OCI-LY7 (cell line): ENCODE results near the gene DYNC1I1. TPM values are rescaled to one million over a fixed set of nuclear protein-coding genes. Genes with fewer than 3 reads are reported as not detected.

Source experiments
- BruUV-seq: library from RNA; stranded (reverse); fragments of 400-500 nt; replicated peaks from 2 replicates; lab custom pipeline; 2021; lab: Mats Ljungman, UMichigan
- CTCF ChIA-PET: fragments of 300-600 bp; sonication (Branson Sonifier 250); formaldehyde crosslinking; loops from one replicate; lab custom pipeline; 2022; ENCODE audit warnings: antibody characterized with exemption; ENCODE audit not compliant: unreplicated experiment; lab: Charles Lee
- POLR2A ChIA-PET: fragments of 300-600 bp; sonication (Branson Sonifier 250); formaldehyde crosslinking; loops from one replicate; lab custom pipeline; 2022; ENCODE audit warnings: antibody characterized with exemption; lab: Charles Lee
- DNase-seq: peaks from one replicate; pipeline ENCODE4 v3.0.0-alpha.2; 2015; ENCODE audit warnings: low spot score
- H2AFZ ChIP-seq: fragments of 200-600 bp; sonication (generic), shearing (Covaris generic); 2 replicates; pipeline ENCODE4 v1.6.1; 2014; ENCODE audit warnings: mild to moderate bottlenecking, antibody characterized with exemption, low read length, moderate library complexity
- H3K27ac ChIP-seq: fragments of 200-600 bp; sonication (generic); 2 replicates; pipeline ENCODE4 v1.5.1; 2014; ENCODE audit warnings: mixed run types, low read depth, mild to moderate bottlenecking, moderate library complexity, low read length, inconsistent platforms; ENCODE audit not compliant: poor library complexity, severe bottlenecking
- H3K36me3 ChIP-seq: fragments of 200-600 bp; sonication (generic); 2 replicates; pipeline ENCODE4 v1.6.1; 2014; ENCODE audit warnings: mild to moderate bottlenecking, antibody characterized with exemption, low read length, moderate library complexity, mixed read lengths; ENCODE audit not compliant: insufficient read depth
- H3K4me1 ChIP-seq: fragments of 200-600 bp; sonication (generic); 2 replicates; pipeline ENCODE4 v1.5.1; 2014; ENCODE audit warnings: mild to moderate bottlenecking, low read length; ENCODE audit not compliant: insufficient read depth, poor library complexity, severe bottlenecking
- H3K4me2 ChIP-seq: fragments of 200-600 bp; sonication (generic); 2 replicates; pipeline ENCODE4 v1.6.1; 2014; ENCODE audit warnings: mild to moderate bottlenecking, low read length
- H3K4me3 ChIP-seq: fragments of 200-600 bp; sonication (generic); 2 replicates; pipeline ENCODE4 v1.5.1; 2014; ENCODE audit warnings: mild to moderate bottlenecking, low read depth, low read length; ENCODE audit not compliant: poor library complexity, severe bottlenecking
- H3K79me2 ChIP-seq: fragments of 200-600 bp; sonication (generic); 2 replicates; pipeline ENCODE4 v1.6.1; 2016; ENCODE audit warnings: low read depth, mild to moderate bottlenecking, low read length, moderate library complexity, mixed read lengths; ENCODE audit not compliant: insufficient read depth
- H3K9me2 ChIP-seq: fragments of 200-600 bp; sonication (generic); 2 replicates; pipeline ENCODE4 v1.6.1; 2016; ENCODE audit warnings: mild to moderate bottlenecking, low read length, mixed read lengths; ENCODE audit not compliant: insufficient read depth
- H3K9me3 ChIP-seq: fragments of 200-600 bp; sonication (generic); 2 replicates; pipeline ENCODE4 v1.6.1; 2014; ENCODE audit warnings: mild to moderate bottlenecking, mixed run types, low read length, mixed read lengths
- H4K20me1 ChIP-seq: fragments of 200-600 bp; sonication (generic); 2 replicates; pipeline ENCODE4 v1.6.1; 2014; ENCODE audit warnings: mild to moderate bottlenecking, antibody characterized with exemption, low read length, moderate library complexity, mixed read lengths; ENCODE audit not compliant: insufficient read depth
- CTCF ChIP-seq: fragments of 200-600 bp; sonication (generic); conservative IDR thresholded peaks from 2 replicates; pipeline ENCODE4 v1.5.1; 2014; ENCODE audit warnings: mild to moderate bottlenecking, antibody characterized with exemption, low read length, moderate library complexity, mixed read lengths
- EZH2phosphoT487 ChIP-seq: fragments of 200-600 bp; sonication (generic); IDR thresholded peaks from 2 replicates; pipeline ENCODE4 v1.6.1; 2018; ENCODE audit warnings: low read depth, borderline replicate concordance, mild to moderate bottlenecking, mixed run types, antibody characterized with exemption, low read length, moderate library complexity, mixed read lengths
- intact Hi-C: fragments of 100-400 bp; cut with micrococcal nuclease; formaldehyde crosslinking; loops from one replicate; pipeline ENCODE4 v1.10.0; 2022; ENCODE audit not compliant: unreplicated experiment
- total RNA-seq, 2 experiments: library from RNA; depleted of rRNA in 1 of 2; stranded (reverse); fragments of >200 nt in 1 of 2; shearing (Covaris generic) in 1 of 2; gene quantifications; 2 replicates each; pipeline ENCODE4 v1.2.3, GENCODE V29; 2014 to 2022

The DYNC1I1 gene
- total RNA-seq, 2 experiments from 2014 or later = not detected

- BruUV-seq = no TSS peak
- TF ChIP-seq CTCF (no peak), EZH2phosphoT487 (no peak)
- H3K27ac ChIP-seq = no peak overlapping the region
- H3K36me3 ChIP-seq = no peaks in the 10 kb centered on the region
- intact Hi-C loops = no loop called here
- H3K9me2 ChIP-seq = no peaks in the 10 kb centered on the region
- POLR2A ChIA-PET = no interaction called here
- H2AFZ ChIP-seq = no peak overlapping the region
- no peak overlapping the region for H3K4me3 ChIP-seq
- H3K79me2 ChIP-seq = no peaks in the 10 kb centered on the region
- CTCF ChIA-PET = no interaction called here
- no peaks in the 10 kb centered on the region for H3K4me1 ChIP-seq
- H3K9me3 ChIP-seq = no peaks in the 10 kb centered on the region
- H4K20me1 ChIP-seq = no peaks in the 10 kb centered on the region
- no peak for DNase-seq
- H3K4me2 ChIP-seq = no peak overlapping the region
These were observed 348.3 kb downstream of the DYNC1I1 start for GRCh38 chr7:96120445-96121225.

GRCh38 chr7:96121752-96122151, 349.4 kb downstream of the DYNC1I1 start:
- POLR2A ChIA-PET = no interaction called here

More at GRCh38 chr7:96121752-96122151, 349.4 kb downstream of the DYNC1I1 start:
- H2AFZ ChIP-seq = no peak overlapping the region
- no peak overlapping the region for H3K27ac ChIP-seq
- H4K20me1 ChIP-seq = no peaks in the 10 kb centered on the region
- CTCF ChIA-PET = no interaction called here
- no peak overlapping the region for H3K4me2 ChIP-seq
- no peak for DNase-seq
- no peaks in the 10 kb centered on the region for H3K4me1 ChIP-seq
- intact Hi-C loops = no loop called here
- TF ChIP-seq CTCF (no peak), EZH2phosphoT487 (no peak)
- H3K9me3 ChIP-seq = no peaks in the 10 kb centered on the region
- H3K36me3 ChIP-seq = no peaks in the 10 kb centered on the region
- no peaks in the 10 kb centered on the region for H3K79me2 ChIP-seq
- BruUV-seq = no TSS peak
- no peak overlapping the region for H3K4me3 ChIP-seq
- no peaks in the 10 kb centered on the region for H3K9me2 ChIP-seq
